Left lung (tissue), 10 donors: ENCODE results near the gene RAB15. TPM values are rescaled to one million over a fixed set of nuclear protein-coding genes. Genes with fewer than 3 reads are reported as not detected.

Experiments used
- ATAC-seq: fragments of 200-7000 bp; cut with Tn5 transposase; one replicate; pipeline ENCODE4 v1.9.1; 2020; ENCODE audit warnings: moderate library complexity
- DNase-seq, 4 donors: peaks; one replicate each; pipeline ENCODE4 v3.0.0-alpha.2; 2013 to 2020
- H3K27ac ChIP-seq, 2 donors: fragments of 200-600 bp; sonication (generic) in 1 of 2; one replicate each; pipeline versions ENCODE4 v1.5.0 to v1.8.0; 2020 to 2021
- H3K27me3 ChIP-seq, 2 donors: fragments of 200-600 bp; sonication (generic) in 1 of 2; one replicate each; pipeline versions ENCODE4 v1.5.0 to v1.8.0; 2020 to 2021
- H3K36me3 ChIP-seq, 2 donors: fragments of 200-600 bp; sonication (generic) in 1 of 2; one replicate each; pipeline versions ENCODE4 v1.5.0 to v1.8.0; 2020 to 2021
- H3K4me1 ChIP-seq, 2 donors: fragments of 200-600 bp; one replicate each; pipeline ENCODE4 v1.8.0; 2021
- H3K4me3 ChIP-seq, 2 donors: fragments of 200-600 bp; sonication (generic) in 1 of 2; one replicate each; pipeline versions ENCODE4 v1.5.0 to v1.8.0; 2020 to 2021; ENCODE audit warnings: mild to moderate bottlenecking in 1 of 2
- H3K9me3 ChIP-seq, 2 donors: fragments of 200-600 bp; sonication (generic) in 1 of 2; one replicate each; pipeline versions ENCODE4 v1.5.0 to v1.8.0; 2020 to 2021
- CTCF ChIP-seq, 2 donors: fragments of 200-600 bp; sonication (generic) in 1 of 2; IDR thresholded peaks; one replicate each; pipeline versions ENCODE4 v1.5.0 to v1.8.0; 2021; ENCODE audit warnings: antibody characterized with exemption in 2 of 2
- intact Hi-C, 2 donors: fragments of 100-400 bp; cut with DNase I; formaldehyde crosslinking; loops; one replicate each; pipeline versions ENCODE4 v1.11.2 to v1.14.2; 2022
- polyA plus RNA-seq, 6 donors: library from polyadenylated mRNA; unstranded; fragments of 120-200 nt; gene quantifications; one replicate each; pipeline ENCODE4 v1.2.1, GENCODE V29; 2013; ENCODE audit not compliant: insufficient read length in 6 of 6
- total RNA-seq, 2 donors: library from RNA; stranded (reverse); fragmentation: NEBNext Ultra II Directional; extraction: Animal tissue kit (Norgen Biotek cat#: 25700); gene quantifications; one replicate each; pipeline ENCODE4 v1.2.1, GENCODE V29; 2021
- donor health status: DM: no; HTN: yes; CAD: no.
- donor health status: DM: no; HTN: no; CAD: no.

RAB15 gene
- total and polyA plus RNA-seq, 8 donors: 21.8 to 36.6 (median 30.7) TPM

- TF ChIP-seq CTCF (IDR thresholded peaks at IDR 0.05): no peak
- Histone ChIP-seq H3K27me3 (no peaks in the 10 kb centered on the region), H3K9me3 (no peaks in the 10 kb centered on the region), H3K4me3 (no peak overlapping the region), H3K27ac (no peak overlapping the region), H3K36me3 (peaks cover 0 to 54% of the 10 kb centered on the region in 2 donors), H3K4me1 (peaks cover 0 to 24% of the 10 kb centered on the region in 2 donors)
- intact Hi-C loops: no loop called here
- ATAC-seq: no peak
- no peak for DNase-seq
Observed at GRCh38 chr14:64944041-64944440, 28.1 kb downstream of the RAB15 start.

GRCh38 chr14:64943556-64943955, 28.6 kb downstream of the RAB15 start:
- no peak for DNase-seq
- no peaks in the 10 kb centered on the region for H3K27me3 ChIP-seq
- intact Hi-C loops: no loop called here
- TF ChIP-seq CTCF (IDR thresholded peaks at IDR 0.05): no peak
- H3K4me3 ChIP-seq: no peak overlapping the region
- ATAC-seq: no peak
- H3K36me3 ChIP-seq: peaks cover 0 to 54% of the 10 kb centered on the region in 2 donors
- H3K4me1 ChIP-seq: peaks cover 0 to 24% of the 10 kb centered on the region in 2 donors
- no peak overlapping the region for H3K27ac ChIP-seq
- no peaks in the 10 kb centered on the region for H3K9me3 ChIP-seq

GRCh38 chr14:64942531-64943111, 29.5 kb downstream of the RAB15 start, which contains the start of gene GPX2:
Gene GPX2 (minus strand): TSS chr14:64942745. CDS start chr14:64942726, 19 bp downstream.
- ATAC-seq (peak; percentile 73), DNase-seq (no peak)
- peaks cover 0 to 48% of the 10 kb centered on the region in 2 donors for H3K36me3 ChIP-seq
- H3K27ac ChIP-seq: no peak within 1 kb of the TSS
- H3K4me3 ChIP-seq: no peak within 1 kb of the TSS
- peaks cover 0 to 24% of the 10 kb centered on the region in 2 donors for H3K4me1 ChIP-seq
- no peaks in the 10 kb centered on the region for H3K9me3 ChIP-seq
- no peaks in the 10 kb centered on the region for H3K27me3 ChIP-seq
- intact Hi-C loops: no loop called here
- no peak for TF ChIP-seq CTCF (IDR thresholded peaks at IDR 0.05)

- peaks cover 0 to 8% of the 10 kb centered on the region in 2 donors for H3K4me1 ChIP-seq
- DNase-seq: no peak
- no peaks in the 10 kb centered on the region for H3K27me3 ChIP-seq
- no peak overlapping the region for H3K4me3 ChIP-seq
- H3K36me3 ChIP-seq: peaks cover 0 to 30% of the 10 kb centered on the region in 2 donors
- intact Hi-C loops: no loop called here
- H3K9me3 ChIP-seq: no peaks in the 10 kb centered on the region
- H3K27ac ChIP-seq: no peak overlapping the region
- no peak for TF ChIP-seq CTCF (IDR thresholded peaks at IDR 0.05)
- no peak for ATAC-seq
Observed at GRCh38 chr14:64940336-64940910, 31.7 kb downstream of the RAB15 start.

GRCh38 chr14:64939817-64940190, 32.3 kb downstream of the RAB15 start:
- H3K9me3 ChIP-seq: no peaks in the 10 kb centered on the region
- intact Hi-C loops: no loop called here
- H3K36me3 ChIP-seq: peaks cover 0 to 28% of the 10 kb centered on the region in 2 donors
- TF ChIP-seq CTCF (IDR thresholded peaks at IDR 0.05): no peak
- H3K27me3 ChIP-seq: no peaks in the 10 kb centered on the region
- H3K27ac ChIP-seq: no peak overlapping the region
- no peak overlapping the region for H3K4me3 ChIP-seq
- H3K4me1 ChIP-seq: peaks cover 0 to 8% of the 10 kb centered on the region in 2 donors
- DNase-seq (no peak), ATAC-seq (no peak)
